G401 (cell line): ENCODE measurements around the gene EID3. TPM values are rescaled to one million over a fixed set of nuclear protein-coding genes. Genes with fewer than 3 reads are reported as not detected.
"Not testable (repeated sequence)": the region's sequence is repeated elsewhere in the genome, so short reads cannot be mapped to it uniquely, and the experiment has no call there.

Experiments
- DNase-seq: peaks from one replicate; pipeline ENCODE4 v3.0.0-alpha.2; 2015; ENCODE audit warnings: low spot score
- in situ Hi-C: cut with HindIII; loops from 2 replicates; pipeline ENCODE4 v1.10.0; 2016; ENCODE audit warnings: low sequenced_read_pairs, mixed read lengths
- total RNA-seq: library from RNA; depleted of rRNA; stranded (reverse); fragments of >200 nt; shearing (Covaris generic); gene quantifications from 2 replicates; pipeline ENCODE4 v1.2.3, GENCODE V29; 2014

EID3 gene
- total RNA-seq, 1 experiment from 2014 or later, result 0.51 TPM

DNA sequence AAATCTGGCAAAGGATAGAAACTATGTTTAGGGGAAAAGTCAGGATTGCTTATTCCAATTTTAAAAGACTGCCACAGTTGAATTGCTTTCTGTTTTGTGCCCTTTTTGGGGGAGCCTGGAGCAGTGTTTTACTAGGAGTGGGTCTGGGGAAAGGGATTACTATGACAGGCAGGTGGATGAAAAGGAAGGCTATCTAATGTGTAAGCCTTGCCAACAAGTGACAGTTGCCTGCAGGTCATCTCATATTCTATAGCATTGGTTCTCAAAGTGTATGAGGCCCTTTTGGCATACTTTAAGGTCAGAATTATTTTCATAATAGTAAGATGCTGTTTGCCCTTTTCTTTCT lies 4.1 kb downstream of the EID3 start:
- DNase-seq, result no peak

DNA sequence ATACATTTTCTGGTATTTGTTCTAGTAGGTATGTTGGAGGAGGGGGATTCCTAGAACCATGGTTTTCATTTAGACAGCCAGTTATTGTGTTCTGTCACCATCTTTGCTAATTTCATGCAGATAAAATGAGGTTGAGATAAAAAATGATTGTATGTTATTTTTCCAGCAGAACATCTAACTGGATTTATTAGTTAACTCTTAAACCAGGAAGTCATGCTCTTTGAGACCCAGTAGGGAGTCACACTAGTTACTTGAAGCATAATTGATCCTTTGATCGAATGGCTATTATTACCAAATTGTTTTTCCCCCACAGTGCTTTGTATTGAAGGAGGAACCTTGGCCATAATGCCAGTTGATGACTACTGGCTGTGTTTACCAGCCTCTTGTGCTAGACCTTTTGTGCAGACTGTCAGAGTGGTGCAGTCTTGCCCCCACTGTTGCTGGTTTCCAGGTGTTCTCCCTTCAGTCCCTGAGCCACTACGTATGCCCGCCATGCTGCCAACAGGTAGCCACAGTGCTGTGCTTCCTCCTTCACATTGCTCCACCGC lies 6.0 kb downstream of the EID3 start:
- in situ Hi-C loops, result no loop called here

More for the DNA sequence above, 4.1 kb downstream of the EID3 start:
- in situ Hi-C loops, result no loop called here

GRCh38 chr12:104310751-104311633 lies 7.5 kb downstream of the EID3 start:
- in situ Hi-C loops, result no loop called here
- no peak for DNase-seq

More for the DNA sequence above, 6.0 kb downstream of the EID3 start:
- no peak for DNase-seq

DNA sequence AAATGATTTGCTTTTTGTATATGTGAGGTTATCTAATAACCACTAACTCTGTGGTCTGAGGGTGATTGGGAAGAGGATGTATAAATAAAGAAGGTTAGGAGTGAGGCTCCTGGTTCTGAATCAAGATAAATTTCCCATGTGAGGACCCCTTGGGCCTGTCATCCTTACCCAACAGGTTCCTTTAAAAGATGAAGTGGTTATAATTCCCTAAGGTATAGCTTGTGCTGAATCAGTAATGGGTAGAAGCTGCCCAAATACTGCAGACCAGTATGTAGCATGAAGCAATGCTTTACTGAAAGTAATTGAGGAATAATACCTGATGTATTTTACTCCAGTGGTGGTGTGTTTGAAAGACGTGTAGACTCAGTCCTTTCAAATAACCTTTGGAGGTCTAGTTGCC lies 8.7 kb downstream of the EID3 start:
- in situ Hi-C loops, result no loop called here
- no peak for DNase-seq

DNA sequence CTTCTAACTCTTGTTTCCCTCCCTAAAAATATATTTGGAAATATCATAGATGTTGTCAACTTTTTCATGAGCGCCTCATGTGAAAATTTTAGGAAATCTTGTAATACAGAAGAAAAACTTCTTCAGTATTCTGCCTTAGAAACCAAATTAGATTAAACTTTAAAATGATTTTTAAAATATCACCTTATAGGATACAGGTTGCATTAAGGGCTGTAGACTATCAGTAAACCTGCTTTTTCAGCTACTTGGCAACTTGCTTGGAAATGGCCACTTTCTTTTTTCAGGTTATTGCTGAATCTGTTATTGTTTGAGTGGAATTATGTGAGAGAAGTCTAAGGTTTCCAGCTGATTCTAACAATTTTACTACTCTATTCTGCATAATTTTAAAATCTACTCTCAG lies 9.1 kb downstream of the EID3 start:
- in situ Hi-C loops, result no loop called here

DNA sequence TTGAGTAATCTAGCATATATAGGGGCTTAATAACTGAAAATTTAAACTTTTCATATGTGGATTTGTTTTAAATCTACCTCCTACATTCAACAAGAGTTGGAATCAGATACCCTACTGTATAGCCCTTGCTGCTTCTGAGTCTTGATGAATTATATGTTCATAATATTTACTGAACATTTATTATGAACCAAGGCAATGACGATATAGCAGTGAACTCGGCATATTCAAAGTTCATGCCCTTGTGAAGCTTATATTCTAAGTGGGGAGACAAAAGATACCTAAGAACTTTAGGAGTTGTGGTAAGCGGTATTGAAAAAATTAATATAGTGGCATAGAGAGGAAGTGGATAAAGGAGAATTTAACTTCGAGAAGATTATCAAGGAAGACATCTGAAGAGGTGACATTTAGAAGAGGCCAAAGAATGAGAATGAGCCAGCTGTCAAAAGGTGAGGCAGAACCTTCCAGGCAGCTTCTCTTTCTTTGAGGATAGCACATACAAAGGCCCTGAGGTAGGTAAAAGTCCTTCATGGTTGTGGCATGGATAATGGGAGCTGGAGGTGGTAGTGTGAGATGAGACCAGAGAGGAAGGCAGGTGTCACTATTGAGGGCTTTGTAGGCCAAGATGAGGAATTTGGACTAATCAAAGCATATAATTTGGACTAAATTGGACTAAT lies 10.2 kb downstream of the EID3 start:
- in situ Hi-C loops, result no loop called here
- DNase-seq, result no peak

More for the DNA sequence above, 9.1 kb downstream of the EID3 start:
- no peak for DNase-seq

DNA sequence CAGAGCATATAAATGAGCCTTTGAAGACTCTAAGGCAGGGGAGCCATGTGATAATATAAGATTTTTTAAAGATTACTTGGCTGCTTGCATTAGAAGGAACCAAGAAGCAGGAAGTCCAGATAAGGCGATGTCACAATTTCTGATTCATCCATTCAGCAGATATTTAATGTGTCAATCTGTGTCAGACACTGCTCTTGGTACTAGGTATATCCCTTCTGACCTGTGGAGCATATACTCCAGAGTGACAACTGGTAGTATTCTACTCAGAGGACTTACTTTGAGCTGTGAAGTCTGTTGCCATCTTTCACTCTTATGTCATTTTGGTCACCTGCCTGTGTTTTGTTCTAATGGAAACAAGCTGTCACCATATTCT lies 10.7 kb downstream of the EID3 start:
- DNase-seq, result no peak
- in situ Hi-C loops, result no loop called here

GRCh38 chr12:104315326-104316224 lies 12.0 kb downstream of the EID3 start:
- in situ Hi-C loops, result no loop called here
- no peak for DNase-seq

- in situ Hi-C loops, result no loop called here
- no peak for DNase-seq
Measured at GRCh38 chr12:104316936-104317335, 13.4 kb downstream of the EID3 start.

DNA sequence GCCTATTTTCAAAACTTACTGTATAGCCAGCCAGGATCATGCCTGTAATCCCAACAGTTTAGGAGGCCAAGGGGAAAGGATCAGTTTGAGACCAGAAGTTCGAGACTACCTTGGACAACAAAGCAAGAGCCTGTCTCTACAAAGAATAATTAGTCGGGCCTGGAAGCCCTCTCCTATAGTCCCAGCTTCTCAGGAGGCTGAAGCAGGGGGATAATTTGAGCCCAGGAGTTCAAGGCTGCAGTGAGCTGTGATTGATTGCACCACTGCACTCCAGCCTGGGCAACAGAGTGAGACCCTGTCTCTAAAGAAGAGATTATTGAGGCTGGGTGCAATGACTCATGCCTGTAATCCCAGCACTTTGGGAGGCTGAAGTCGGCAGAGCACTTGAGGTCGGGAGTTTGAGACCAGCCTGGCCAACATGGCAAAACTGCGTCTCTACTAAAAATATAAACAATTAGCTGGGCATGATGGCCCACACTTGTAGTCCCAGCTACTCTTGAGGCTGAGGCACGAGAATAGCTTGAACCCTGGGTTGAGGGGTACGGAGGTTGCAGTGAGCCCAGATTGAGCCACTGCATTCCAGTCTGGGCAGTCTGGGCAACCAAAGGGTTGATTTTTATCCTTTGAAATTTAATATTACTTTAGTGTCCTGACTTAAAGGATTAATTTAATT lies 14.1 kb downstream of the EID3 start:
- DNase-seq, result no peak
- in situ Hi-C loops, result no loop called here

GRCh38 chr12:104319028-104319427 lies 15.5 kb downstream of the EID3 start:
- in situ Hi-C loops, result no loop called here
- no peak for DNase-seq

GRCh38 chr12:104319918-104320626 lies 16.5 kb downstream of the EID3 start:
- no peak for DNase-seq
- in situ Hi-C loops, result no loop called here

GRCh38 chr12:104320627-104321024 lies 17.1 kb downstream of the EID3 start:
- DNase-seq, result no peak
- in situ Hi-C loops, result no loop called here

DNA sequence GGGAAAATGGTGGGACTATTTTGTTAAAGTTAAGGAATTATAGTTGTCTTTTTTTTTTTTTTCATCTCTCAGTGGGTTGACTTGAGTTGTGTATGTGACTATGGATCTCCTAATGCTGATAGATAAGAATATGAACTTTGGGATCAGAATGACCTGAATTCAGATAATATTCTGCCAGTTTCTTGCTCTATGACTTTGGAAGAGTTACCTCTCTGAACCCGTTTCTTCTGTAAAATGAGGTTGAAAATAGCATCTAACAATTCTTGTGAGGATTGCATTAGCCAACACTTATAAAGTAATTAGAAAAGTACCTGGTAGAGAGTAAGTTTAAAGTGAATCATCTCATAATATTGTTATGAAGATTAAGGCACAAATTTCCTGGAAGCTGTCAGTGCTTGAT lies 18.4 kb downstream of the EID3 start:
- DNase-seq, result no peak

DNA sequence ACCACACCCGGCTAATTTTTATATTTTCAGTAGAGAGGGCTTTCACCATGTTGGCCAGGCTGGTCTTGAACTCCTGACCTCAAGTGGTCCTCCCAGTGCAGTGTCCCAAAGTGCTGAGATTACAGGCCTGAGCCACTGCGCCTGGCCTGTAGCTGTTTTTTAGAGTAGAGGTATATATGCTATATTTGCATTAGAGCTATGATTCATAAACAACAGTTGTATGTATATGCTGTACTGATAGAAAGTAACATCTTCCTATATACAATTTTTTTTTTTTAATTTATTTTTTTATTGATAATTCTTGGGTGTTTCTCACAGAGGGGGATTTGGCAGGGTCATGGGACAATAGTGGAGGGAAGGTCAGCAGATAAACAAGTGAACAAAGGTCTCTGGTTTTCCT lies 19.0 kb downstream of the EID3 start:
- DNase-seq, in situ Hi-C loops: not testable (repeated sequence)

More for the DNA sequence above, 18.4 kb downstream of the EID3 start:
- in situ Hi-C loops, result no loop called here

DNA sequence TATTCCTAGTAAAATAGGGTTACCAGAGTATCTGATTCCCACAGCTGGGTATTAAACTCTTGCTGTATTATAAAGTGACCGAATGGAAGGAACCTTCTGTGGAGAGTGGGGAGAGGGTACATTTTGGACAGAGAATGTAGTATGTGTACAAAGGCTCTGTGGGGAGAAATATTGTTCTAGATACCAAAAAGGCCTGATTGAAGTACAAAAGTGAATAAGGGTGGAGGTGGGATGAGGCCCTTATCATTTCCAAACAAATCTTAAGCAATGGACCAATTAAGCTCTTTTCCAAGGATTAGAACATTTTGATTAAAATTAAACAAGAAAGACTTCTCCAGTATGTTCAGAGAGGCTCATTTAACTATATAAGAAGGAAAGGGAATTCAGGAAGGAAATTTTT lies 20.4 kb downstream of the EID3 start:
- in situ Hi-C loops, result no loop called here
- DNase-seq, result no peak

- in situ Hi-C loops, DNase-seq: not testable (repeated sequence)
Measured at GRCh38 chr12:104328278-104328677, 24.7 kb downstream of the EID3 start.

DNA sequence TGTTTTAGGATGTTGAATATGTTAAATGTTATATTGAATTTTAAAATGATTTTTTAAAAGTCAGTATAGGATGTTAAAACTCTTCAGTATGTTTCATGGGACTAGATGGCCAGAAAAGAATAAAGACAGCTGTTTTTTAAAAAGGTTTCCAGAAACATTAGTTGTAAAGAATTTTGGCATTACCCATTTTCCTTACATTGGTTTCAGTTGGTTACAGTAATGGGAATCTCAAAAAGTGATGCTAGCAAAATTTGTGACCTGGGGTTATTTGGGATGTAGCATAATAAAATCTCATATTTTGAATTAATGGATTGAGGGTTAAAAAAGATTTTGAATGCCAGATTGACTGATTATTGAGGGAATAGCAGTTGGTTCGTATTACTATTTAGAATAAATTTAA lies 25.3 kb downstream of the EID3 start:
- in situ Hi-C loops, result no loop called here
- DNase-seq, result no peak
